ENCODE measurements around the gene NMNAT2.
"Not testable (repeated sequence)": the region's sequence is repeated elsewhere in the genome, so short reads cannot be mapped to it uniquely, and the experiment has no call there.

NMNAT2 gene

GRCh38 chr1:183282101-183282855 is 135.9 kb downstream of the NMNAT2 start:
- DNase-seq = no peak

DNA sequence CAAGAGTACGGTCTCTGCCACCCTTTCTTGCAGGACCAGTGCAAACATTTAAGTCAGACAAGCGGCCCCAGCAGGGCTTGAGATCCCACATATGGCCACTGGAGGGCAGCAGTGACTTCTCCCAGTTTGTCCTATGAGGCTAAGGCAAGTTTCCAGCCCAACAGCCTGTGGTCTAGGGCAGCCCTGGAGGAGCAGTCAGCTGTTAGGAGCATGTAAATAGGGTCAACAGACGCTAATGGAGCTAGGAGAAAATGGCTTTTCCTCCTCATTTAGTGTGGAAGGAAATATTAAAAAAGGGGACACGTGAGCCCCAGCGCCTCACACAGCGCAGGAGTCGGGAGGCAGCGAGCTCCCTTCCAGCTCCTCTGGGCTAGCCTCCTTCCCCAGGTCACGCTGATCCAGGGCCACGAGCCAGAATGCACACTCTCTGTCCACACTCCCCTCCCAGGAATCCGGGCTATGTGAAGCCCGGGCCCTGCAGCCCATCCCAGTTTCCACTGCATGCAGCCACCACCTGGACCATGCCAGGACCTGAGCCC is 136.6 kb downstream of the NMNAT2 start:
- peak; percentile 87 for DNase-seq

DNA sequence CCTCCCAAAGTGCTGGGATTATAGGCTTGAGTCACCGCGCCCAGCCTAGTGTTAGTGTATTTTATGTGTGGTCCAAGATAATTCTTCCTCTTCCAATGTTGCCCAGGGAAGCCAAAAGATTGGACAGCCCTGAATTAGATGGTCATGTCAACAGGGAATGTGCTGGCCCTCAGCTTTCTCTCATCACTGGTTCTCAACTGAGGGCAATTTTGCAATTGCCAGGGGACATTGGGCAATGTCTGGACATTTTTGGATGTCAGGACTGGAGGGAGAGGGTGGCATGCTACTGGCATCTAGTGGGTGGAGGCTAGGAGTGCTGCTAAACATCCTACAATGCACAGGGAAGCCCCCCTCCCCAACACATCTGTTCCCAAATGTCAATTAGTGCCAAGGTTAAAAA is 137.1 kb downstream of the NMNAT2 start:
- no peak for DNase-seq

DNA sequence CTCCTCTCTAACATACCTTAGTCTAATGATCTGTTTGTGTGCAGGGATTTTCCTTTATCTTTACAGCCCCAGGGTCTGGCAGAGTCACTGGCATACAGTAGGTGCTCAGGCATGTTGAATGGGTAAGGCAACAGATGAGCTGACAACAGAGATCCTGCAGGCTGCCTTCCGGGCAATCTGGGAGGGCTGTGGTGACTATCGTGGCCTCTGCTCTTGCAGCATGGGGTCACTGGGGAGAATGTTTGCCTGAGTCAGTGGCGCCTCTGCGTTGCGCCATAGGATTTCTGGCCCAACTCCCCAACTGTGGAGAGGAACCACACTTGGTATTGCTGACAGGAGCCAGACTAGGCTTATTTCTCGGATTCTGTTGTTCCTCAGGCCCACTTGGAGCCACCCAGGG is 138.3 kb downstream of the NMNAT2 start:
- DNase-seq = no peak

DNA sequence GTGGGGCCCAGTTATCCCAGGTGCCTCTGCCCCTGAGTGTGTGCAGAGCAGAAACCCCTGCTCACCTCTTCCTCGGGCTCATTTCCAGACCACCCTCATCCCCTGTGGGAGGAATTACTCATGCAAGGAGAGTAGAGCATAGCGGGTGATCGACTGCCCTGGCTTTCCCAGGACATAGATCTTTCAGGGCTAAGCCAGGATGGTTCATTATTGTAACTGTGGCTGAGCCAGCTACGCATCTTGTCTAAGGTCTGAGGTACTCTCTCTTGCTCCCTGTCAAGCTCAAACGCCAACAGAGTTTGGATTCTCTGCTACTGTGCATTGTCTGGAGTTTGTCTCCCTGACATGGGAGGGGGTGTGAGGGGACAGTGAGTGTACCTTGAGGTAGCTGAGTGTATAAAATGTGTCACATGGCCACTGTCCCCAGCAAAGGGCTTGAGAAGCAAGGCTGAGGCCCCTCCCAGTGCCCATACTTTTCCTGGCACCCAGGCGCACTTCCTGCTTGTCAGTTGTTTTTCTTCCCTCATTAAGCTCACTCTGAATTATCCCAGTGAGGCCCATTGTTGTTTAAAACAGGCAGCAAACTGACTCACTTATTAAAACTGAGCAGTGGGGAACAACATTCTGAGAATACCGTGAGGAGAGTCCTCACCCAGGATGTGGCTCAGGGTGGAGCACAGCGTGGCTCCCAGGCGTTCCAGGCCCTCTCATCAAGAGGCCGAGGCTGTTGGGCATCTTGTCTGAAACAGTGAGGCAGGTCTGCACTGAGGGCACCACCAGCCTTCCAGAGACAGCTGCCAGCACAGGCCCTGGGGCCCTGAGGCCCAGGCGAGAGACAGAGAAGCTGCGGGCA is 139.2 kb downstream of the NMNAT2 start:
- no peak for DNase-seq

GRCh38 chr1:183277821-183278738 is 140.1 kb downstream of the NMNAT2 start:
- DNase-seq = no peak

GRCh38 chr1:183276386-183277080 is 141.6 kb downstream of the NMNAT2 start:
- DNase-seq = no peak

DNA sequence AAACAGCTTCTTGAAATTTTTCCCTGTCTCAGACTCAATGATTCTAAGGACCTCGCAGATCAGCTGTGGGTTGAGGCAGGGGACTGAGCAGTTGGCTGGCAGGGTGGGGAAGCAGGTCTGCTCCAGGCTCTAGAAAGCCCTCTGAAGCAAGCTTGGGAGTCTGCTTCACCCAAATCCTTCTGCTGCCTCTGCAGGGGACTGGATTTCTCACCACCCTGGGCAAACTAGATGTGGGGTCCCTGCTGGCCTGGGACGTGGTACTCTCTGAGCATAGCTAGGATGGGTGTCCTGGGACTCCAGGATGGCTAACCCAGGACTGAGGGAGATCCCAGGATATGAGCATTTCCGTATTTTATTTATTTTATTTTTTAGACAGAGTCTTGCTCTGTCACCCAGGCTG is 142.9 kb downstream of the NMNAT2 start:
- no peak for DNase-seq

DNA sequence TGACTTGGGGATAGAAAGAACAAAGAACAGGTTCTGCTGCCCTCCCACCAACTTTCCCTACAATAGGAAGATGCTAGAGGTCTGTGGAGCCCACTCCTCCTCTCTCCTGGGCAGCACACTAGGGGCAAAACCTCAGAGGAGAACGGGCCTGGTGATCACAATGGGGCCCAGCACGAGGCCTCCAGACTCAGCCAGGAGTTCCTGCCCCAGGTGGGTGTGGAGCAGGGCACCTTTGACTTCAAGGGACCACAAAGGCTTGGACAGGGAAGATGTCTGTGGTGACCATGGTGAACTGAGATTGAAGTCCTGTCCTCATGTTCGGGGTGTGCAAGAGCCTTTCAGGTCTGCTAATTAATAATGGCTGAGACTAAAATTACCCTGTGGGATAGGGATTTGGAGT is 143.3 kb downstream of the NMNAT2 start:
- DNase-seq = no peak

- not testable (repeated sequence) for DNase-seq
These were observed 144.2 kb downstream of the NMNAT2 start for GRCh38 chr1:183273984-183274383.

DNA sequence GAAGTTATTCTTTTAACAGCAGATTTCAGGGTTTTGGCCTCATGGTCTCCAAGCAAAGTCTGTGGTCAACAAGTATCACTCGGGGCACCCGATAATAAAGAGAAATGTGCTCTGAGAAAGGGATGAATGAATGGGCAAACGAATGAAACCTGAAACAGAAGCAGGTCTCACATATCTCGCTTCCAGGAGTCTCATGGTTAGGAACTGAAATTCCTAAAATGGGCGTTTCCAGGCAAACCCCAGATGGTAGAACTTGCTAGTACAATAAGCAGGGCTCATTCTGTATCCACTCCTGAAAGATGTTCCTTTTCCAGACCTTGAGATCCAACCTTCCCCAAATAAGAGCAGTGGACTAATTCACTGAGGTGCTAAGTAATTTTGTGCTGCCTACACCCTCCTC is 144.9 kb downstream of the NMNAT2 start:
- no peak for DNase-seq

GRCh38 chr1:183272390-183272848 is 145.8 kb downstream of the NMNAT2 start:
- no peak for DNase-seq

DNA sequence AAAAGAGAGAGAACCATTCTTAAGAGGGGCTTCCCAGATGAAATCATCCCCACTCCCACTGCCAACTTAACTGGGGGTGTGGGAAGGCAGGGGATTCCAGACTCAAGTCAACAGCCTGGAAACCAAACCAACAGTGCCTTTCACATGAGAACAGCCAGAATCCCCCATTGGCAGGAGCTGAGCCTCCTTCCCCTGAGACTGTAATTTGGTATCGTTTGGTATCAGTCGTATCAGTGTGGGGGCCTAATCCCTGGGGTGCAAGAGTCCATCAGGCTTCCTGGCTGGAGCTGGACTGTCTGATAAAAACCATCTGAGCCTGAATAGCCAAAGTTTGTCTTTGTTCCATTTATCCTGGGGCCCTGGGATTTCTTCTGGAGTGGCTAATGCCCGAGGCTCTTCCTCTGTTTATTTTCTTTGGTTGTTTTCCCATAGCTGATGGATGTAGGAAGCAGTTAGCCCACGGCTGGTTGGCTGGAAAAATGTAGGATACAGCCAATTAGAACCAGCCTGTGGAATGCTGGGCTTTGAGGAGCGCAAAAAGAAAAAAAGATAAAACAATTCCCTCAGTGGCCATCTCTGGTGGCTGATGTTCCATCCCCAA is 147.5 kb downstream of the NMNAT2 start:
- DNase-seq = no peak

DNA sequence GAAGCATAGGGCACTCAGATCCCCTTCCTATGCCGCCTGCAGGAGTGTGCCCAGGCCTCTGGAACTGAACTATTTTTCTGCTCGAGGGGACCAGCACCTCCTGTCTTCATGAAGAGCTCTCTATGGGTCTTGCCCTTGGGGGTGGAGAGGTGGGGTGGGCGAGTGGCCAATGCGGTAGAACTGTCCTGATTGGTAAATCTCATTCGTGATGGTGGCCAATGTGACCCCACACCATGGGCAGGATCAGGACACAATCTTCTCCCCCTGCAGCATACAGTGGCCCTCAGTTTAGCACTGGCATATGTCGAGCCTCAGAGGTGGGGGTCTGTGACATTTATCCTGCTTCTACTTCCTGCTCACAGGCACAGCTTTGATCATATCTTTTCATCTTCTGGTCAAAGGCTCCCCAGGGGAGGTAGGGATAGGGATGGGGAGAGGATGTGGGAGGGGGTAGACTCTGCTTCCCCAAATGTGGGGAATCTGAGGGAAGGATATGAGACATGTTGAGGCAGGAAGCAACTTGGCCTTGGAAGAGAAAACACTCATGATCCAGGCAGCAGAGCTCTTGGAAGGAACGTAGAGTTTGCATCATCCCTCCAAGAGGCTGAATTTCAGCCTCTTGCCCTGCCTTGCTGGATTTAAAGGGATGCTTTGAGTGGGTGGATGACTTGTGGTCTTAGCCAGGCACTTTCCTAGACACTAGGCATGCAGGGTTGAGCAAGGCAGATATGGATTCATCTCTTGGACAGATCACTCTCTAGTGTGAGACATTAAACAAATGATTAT is 150.3 kb downstream of the NMNAT2 start:
- DNase-seq = no peak

- DNase-seq = no peak
These were observed 154.1 kb downstream of the NMNAT2 start for GRCh38 chr1:183263886-183264602.

DNA sequence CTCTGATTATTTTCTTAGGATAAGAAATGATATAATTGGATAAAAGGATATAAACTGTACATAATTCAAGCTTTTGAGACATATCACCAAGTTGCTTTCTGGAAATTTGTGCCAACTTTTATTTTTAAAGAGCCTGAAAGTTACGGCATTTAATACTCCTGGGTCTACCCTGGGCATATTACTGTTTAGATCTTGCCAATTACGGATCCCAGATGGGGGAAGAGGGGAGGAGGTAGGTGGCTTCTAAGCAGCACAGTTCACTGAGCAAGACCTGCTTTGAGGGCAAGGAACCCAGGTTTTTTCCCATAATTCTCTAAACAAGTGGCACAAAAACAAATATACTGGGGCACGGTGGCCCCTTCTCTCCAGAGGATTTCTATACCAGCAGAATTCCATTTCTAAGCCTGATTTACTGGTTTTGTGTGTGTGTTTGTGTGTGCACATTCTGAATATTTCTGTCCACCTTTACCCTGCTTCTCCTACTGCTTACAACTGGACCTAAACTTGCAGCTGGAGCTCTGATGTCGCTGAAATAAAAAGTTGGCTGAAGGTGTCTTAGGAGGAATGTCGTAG is 155.5 kb downstream of the NMNAT2 start:
- no peak for DNase-seq

GRCh38 chr1:183259924-183260323 is 158.3 kb downstream of the NMNAT2 start:
- no peak for DNase-seq

DNA sequence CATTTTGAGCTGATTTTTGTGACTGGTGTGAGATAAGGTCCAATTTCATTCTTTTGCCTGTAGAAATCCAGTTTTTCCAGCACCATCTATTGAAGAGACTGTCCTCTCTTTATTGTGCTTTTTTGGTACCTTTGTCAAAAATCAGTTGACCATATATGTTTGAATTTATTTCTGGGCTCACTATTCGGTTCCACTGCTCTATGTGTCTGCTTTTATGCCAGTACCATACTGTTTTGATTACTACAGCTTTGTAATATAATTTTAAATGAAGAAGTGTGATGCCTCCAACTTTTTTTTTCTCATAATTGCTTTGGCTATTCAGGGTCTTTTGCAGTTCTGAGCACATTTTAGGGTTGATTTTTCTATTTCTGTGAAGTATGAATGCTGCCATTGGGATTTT is 163.1 kb downstream of the NMNAT2 start:
- DNase-seq = no peak

DNA sequence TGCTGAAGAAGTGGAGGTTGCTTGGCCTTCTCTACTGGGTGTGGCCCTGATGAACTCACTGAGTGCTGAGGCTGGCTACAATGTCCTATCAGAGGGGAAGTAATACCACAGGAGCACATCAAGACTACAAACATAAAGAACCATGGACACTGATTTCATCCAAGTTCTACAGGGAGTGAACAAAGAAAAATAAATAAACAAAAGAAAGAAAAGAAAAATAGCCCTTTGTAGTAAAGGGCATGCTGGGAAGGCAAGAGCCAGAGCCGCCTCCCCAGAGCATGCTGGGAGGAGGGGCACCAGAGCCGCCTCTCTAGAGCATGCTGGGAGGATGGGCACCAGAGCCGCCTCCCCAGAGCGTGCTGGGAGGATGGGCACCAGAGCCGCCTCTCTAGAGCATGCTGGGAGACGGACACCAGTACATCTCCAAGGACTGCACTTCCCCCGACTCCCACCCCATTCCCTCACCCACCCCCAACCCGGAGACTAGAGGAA is 166.2 kb downstream of the NMNAT2 start:
- DNase-seq = no peak
